SKM-1 (cell line): ENCODE results near the gene NGEF.

ENCODE experiments used
- DNase-seq: peaks from one replicate; lab custom pipeline; 2025; ENCODE audit not compliant: unreplicated experiment; lab: John Stamatoyannopoulos, UW

NGEF gene

DNA sequence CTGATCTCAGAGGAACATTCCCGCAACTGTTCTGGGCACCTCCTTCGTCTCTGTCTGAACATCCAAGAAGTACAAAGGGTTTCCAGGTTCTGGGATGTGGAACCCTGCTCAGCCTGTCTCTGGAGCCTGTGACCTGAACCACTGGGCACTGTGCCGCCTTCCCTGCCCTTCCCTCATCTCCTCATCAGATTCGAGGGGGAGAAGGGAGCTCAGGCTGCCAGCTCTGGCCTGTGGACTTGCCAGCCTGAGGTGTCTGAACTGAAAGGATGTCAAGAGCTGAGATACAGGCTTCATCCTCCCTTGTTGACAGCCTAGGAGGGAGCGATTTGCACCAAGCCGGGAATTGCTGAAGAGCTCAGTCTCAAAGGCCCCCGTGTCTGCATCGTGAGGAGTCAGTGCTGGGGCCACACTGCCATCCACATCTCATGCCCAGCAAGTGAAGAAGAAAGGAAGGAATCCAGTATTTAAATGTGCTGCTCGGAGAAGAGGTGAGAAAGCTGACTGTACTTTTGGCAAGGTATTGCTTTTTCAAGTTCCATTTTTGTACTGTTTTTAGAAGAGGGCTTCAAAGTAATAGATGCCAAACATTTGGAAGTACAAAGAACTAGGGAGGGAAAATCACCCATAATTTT lies 32.0 kb upstream of the NGEF start:
- no peak for DNase-seq

DNA sequence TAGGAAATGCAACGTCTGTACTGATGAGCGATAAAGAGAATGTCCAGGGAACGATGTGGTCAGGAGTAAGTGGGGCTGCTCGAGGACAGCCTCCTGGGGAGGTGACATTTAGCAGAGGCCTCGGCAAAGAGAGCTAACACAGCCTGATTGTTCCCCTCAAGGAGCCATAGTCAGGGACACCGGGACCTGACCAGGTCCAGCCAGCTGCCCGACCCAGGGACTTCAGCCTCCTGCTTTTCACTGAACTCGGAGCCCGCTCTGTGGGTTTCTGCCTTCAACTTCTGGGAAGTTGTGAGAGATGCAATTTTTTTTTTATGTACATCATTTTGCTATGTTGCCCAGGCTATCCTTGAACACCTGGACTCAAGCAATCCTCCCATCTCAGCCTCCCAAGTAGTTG lies 29.5 kb upstream of the NGEF start:
- no peak for DNase-seq

DNA sequence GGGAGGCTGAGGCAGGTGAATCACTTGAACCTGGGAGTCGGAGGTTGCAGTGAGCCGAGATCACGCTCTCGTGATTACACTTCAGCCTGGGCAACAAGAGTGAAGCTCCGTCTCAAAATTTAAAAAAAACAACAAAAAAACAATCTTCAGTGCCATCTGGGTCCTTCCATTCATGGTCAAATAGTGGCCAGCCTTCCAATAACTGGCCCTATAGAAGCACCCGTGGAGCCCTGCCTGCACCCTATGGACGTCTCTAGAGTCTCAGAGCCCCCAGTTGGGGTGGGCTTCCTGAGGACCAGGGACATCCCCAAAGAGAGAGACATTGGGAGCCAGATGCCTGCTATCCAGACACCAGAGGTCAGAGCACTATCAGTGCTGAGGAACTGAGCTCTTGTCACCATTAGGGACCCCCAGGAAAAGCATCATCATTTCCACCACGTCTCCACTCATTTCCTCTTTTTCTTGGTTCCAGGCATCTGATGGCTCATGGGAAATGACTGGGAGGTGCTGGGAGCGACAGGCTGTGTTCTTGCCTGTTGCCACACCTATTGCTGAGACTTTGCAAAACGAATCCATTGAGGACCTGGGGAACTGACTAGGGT lies 28.8 kb upstream of the NGEF start:
- DNase-seq = no peak

DNA sequence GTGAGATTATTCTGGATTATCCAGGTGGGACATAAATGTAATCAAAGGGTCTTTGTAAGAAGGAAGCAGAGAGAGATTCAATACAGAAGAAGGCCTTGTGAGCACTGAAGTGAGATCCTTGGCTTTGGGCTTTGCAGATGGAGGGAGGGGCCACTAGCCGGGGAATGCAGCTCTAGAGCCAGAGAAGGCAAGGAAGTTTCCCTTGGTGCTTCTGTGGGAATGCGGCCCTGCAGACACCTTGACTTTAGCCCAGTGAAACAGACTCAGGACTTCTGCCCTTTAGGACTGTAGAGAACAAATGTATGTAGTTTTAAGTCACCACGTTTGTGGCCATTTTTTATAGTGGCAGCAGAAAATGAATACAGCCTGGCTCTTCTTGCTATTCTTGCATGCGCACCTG lies 27.5 kb upstream of the NGEF start:
- DNase-seq = no peak

DNA sequence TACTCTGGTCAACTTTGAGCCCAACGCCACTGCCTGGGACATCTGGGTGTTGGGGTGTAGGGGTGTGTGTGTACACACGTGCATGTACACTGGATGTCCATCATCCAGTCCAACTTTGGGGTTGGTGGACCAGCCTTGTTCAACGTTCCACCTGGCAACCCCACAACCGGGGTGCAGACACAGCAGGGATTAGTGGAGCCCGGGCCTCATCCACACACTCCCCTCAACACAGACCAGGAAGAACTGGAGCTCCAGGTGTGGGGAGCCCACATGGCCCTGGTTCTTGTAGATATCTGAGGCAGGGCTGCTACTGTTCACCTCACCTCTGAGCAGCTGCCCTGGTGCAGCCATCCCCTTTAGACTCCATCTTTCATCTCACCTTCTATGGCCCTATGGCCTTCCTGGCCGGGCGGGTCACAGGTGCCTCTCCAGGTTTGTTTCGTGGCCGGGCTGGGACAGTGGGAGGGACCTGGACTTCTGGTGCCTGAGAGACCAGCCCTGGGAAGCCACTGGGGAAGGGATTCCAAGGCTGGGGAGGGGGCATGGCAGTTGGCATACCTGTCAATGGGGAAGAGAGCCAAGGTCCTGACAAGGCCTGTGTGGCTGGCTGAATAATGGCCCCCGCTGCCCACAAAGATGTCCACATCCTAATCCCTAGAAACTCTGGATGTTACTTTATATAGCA lies 26.9 kb upstream of the NGEF start:
- no peak for DNase-seq

DNA sequence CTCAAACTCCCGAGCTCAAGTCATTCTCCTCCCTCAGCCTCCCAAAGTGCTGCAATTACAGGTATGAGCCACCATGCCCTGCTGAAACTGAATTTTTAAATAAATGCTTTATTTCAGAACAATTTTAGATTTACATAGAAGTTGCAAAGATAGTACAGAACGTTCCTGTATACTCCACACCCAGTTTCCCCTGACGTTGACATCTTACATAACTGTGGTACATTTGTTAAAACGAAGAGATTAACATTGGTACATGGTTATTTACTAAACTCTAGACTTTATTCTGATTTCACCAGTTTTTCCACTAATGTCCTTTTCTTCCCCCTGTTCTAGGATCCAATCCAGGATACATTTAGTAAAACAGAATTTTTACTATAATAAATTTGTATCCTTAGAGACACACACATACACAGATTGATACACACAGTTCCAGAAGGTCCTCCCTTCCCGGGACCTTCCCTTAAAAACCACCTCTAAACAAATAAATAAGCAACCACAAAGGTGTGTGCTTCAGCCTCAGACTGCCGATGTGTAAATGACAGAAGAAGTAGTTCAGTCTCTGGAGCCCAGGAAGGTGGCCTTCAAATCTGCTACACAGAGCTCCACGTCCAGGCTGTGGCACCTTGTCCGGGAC lies 26.3 kb upstream of the NGEF start:
- no peak for DNase-seq

DNA sequence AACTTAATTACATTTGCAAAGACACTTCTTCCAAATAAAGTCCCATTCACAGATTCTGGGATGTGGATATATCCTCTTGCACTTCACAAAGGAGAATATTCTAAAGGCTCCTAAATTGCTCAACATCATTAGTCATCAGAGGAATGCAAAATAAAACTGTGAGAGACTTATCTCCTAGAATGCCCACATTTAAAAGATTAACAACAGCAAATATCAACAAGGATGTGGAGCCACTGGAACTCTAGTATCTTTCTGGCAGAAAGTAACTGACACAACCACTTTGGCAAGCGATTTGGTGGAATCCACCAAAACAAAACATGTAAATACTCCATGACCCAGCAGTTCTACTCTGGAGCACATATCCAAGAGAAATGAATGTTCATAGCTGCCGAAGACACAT lies 24.0 kb upstream of the NGEF start:
- DNase-seq = no peak

DNA sequence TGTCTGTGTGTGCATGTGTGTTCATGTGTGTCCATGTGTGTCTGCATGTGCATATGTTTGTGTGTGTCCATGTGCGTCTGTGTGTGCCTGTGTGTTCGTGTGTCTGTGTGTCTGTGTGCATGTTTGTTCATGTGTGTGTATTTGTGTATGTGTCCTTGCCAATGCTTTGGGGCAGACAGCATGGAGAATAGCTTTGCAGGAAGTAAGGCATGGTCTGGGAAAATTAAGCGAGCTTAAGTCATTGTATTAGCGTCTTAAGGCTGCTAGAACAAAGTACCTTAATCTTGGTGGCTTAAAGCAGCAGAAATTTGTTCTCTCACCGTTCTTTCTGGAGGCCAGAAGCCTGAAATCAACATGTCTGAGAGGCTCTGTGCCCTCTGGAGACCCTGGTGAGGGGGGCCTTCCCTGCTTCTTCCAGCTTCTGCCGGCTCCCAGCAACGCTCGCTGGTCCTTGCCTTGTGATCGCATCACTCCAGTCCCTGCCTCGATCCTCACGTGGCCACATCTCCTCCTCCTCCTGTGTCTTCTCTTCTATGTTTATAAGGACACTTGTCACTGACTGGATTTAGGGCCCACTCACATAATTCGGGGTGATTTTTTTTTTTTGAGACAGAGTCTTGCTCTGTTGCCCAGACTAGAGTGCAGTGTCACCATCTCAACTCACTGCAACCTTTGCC lies 23.2 kb upstream of the NGEF start:
- no peak for DNase-seq

DNA sequence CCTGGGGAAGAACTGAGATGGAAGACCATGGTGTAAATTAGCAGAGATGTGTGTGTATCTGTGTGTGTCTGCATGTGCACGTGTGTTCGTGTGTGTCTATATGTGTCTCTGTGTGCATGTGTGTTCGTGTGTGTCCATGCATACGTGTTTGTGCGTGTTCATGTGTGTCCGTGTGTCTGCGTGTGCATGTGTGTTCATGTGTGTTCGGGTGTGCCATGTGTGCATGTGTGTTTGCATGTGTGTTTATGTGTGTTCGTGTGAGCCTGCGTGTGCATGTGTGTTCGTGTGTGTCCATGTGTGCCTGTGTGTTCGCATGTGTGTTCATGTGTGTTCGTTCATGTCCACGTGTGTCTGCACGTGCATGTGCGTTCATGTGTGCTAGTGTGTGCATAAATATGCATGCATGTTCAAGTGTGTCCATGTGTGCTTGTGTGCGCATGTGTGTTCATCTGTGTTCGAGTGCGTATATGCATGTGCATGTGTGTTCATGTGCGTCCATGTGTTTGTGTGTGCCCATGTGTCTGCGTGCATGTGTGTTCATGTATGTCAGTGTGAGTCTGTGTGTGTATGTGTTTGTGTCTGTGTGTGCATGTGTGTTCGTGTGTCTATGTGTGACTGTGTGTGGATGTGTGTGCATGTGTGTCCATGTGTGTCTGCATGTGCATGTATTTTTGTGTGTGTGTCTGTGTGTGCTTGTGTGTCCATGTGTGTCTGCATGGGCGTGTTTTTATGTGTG lies 22.5 kb upstream of the NGEF start:
- DNase-seq = no peak

DNA sequence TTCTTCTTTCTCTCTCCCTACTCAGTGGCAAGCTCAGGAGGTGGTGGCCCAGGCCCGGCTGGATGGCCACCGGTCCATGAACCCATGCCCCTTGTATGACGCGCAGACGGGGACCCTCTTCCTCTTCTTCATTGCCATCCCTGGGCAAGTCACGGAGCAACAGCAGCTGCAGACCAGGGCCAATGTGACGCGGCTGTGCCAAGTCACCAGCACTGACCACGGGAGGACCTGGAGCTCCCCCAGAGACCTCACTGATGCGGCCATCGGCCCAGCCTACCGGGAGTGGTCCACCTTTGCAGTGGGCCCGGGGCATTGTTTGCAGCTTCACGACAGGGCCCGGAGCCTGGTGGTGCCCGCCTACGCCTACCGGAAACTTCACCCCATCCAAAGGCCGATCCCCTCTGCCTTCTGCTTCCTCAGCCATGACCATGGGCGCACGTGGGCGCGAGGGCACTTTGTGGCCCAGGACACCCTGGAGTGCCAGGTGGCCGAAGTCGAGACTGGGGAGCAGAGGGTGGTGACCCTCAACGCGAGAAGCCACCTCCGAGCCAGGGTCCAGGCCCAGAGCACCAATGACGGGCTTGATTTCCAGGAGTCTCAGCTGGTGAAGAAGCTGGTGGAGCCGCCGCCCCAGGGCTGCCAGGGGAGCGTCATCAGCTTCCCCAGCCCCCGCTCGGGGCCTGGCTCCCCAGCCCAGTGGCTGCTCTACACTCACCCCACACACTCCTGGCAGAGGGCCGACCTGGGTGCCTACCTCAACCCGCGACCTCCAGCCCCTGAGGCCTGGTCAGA lies 21.2 kb upstream of the NGEF start:
- no peak for DNase-seq

DNA sequence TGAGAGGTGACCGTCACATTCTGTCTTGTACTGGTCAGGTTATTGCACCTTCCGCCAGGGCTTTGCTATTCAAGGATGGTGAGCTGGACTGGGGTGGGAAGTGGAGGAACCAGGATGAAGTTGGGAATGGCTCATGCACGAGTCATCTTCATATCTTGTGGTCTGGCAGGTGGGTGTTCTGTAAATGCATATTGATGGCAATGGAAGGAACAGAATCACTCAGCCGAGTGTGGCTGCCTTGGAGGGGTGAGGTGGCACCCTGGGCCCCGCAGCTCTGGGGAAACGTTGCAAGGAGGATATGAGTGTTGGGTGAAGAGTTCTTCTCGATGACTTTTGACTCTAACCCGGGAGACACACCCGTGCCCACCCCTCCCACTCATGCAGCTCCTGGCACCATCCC lies 20.6 kb upstream of the NGEF start:
- no peak for DNase-seq

DNA sequence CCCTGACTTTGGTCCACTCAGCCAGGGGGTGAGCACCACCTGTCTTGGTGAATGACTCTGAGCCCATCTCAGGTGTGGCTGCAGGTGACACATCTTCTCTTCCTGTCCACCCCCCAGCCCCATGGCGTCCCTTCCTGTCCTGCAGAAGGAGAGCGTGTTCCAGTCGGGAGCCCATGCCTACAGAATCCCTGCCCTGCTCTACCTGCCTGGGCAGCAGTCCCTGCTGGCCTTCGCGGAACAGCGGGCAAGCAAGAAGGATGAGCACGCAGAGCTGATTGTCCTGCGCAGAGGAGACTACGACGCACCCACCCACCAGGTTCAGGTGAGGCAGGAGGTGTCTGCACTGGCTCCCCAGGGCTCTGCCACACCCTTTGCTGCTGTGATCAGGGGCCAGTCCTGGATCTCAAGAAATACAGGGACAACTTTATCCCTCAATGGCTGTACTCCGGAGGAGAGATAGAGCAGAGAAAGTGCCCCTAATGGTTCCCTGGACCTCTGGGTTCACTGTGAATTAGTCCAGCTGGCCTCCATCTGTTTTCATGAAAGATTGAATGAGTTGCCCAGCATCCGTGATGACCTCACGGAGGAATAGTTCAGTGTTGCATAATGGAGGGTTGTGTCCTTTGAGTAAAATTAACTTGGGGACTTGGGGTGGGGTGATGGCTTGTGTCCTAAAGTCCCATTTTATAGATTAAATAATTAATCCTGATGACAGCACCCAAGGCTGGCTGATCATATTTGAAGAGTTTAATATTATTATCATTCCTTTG lies 19.7 kb upstream of the NGEF start, which contains the start of gene NEU2:
TSS of gene NEU2 (plus strand) at position 122 of the 770 bp plus-strand sequence. CDS start at position 122, 0 bp downstream.
- no peak for DNase-seq

DNA sequence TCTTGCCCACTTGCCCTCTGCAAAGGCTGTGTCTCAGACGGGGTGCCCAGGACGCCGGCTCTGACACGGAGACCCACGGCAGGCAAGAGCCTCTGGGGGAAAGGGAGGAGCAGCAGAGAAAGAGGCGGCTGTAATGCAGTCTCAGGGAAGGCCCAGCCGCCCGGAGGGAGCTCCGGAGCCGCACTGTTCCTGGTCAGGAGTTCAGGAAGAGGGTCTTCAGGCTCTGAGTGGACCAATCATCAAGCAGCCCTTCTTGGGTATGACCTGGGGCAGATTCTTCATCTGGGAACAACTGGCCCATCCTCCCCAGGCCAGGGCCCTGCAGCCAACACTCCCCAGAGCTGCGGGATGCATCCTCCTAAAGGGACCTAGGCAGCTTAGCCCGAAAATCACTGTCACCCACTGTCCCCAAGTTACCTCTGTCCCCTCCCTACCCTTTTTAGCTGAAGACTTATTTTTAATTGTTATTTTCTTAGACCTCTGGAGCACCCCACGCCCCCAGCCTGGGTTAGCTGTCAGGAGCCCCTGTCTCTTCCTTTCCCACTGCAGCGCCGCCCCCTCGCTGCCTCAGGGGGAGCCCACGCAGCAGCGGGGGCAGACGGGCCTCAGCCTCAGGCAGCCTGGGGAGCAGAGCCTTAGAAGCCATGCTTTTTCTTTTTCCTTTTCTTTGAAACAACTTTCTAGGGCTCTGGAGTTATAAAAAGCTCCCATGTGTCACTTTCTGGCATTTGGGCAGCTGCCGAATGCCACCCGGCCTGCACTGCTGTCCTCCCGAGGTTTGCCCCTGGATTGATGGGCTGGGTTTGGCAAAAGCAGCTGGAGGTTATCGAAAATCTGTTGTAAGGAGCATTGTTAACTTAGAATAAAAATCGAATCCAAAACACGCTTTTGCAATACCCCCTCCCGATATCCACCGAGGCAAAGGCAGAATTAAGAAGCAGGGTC lies 18.8 kb upstream of the NGEF start:
- no peak for DNase-seq

DNA sequence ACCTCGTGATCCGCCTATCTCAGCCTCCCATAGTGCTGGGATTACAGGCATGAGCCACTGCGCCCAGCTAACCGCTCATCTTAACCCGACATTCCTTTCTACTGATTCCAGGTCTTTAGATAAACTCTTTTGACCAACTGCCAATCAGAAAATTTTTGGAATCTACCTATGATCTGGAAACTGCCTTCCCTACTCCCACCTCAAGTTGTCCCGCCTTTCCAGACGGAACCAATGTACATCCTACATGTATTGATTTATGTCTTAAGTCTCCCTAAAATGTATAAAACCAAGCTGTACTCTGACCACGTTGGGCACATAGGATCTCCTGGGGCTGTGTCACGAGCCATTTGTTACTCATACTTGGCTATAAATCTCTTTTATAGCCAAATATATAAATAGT lies 16.3 kb upstream of the NGEF start:
- no peak for DNase-seq

DNA sequence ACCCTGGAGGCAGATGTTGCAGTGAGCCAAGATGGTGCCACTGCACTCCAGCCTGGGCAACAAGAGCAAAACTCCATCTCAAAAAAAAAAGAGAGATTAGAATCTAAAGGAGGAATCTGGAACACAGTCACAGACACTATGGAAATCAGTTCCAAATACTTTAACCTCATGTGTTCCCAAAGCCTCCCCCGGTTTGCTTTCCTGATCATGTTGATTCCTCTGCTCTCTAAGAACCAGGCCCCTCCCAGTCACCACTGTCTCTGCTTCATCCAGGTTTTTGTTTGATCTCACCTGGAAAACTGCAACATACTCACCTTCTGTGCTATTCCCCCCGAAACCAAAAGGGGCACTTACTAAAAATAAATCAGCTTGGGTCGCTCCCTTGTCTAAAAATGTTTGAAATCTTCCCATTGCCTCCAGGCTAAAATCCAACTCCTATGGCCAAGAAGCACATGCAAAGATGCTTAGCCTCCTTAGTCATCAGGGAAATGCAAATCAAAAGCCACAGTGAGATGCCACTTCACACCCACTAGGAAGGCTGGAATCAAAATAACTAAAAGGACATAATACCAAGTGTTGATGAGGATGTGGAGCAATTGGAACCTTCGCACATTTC lies 13.2 kb upstream of the NGEF start:
- DNase-seq = no peak

DNA sequence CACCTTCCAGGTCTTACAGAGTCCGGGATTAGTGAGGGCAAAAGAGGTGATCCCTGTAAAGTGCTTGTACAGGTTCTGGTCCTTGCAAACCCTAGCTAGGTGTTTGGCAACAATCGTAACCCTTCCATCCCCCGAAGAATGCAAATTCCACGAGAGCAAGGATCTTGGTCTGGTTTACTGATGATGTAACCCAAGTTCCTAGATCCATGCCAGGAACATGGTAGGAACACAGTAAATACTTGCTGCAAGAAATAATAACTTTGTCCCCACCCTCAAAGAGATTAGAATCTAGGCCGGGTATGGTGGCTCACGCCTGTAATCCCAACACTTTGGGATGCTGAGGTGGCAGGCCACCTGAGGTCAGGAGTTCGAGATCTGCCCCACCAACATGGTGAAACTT lies 12.7 kb upstream of the NGEF start:
- no peak for DNase-seq

DNA sequence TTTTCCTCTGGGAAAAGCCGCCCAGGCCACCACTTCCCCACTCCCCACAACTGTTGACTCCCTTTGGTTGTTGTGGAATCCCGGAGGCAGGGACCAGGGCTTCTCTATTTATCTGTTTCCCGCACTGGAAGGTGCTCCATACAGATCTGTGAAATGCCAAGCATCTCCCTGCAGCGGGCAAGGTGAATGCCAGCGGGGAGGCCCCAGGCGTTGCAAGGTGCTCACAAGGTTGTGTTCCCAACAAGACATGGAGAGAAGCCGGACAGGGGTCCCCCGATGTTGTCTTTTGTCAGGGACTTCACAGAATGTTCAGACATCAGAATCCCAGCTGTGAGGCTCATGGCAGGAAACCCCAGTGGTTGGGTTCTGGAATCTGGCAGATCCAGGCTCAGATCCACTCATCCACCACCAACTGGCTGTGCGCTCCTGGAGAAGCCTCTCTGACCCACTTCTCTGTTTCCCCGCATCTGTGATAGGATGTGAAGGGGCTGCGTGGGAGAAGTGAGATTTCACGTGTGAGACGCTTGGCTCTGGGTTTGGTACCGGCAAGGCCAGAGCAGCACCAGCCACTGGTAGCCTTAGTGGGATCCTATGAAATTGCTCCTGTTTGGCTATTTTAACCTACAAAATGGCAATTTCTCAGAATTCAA lies 10.8 kb upstream of the NGEF start:
- no peak for DNase-seq
